ENCODE measurements around the gene FHIT.
A peak's percentile ranks its signal among the peaks of the same experiment; 100 is the strongest.
"Not testable (repeated sequence)": the region's sequence is repeated elsewhere in the genome, so short reads cannot be mapped to it uniquely, and the experiment has no call there.

Gene FHIT

DNA sequence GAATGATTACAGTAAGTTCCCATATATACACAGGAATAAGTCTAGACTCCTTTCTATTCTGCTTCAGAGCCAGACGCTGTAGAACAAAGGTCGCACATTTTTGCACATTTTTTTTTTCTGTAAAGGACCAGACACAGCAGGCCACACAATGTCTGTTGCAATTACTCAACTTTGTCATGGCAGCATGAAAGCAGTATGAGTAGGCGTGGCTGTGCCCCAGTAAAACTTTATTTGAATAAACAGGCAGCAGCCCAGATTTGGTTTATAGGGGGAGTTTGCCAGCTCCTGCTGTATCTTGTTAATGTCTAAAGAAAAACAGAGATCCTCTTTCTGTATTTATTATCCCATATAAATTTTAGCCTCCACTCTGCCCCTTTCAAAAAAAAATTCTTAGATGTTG is 708.3 kb downstream of the FHIT start:
- no peak for DNase-seq

DNA sequence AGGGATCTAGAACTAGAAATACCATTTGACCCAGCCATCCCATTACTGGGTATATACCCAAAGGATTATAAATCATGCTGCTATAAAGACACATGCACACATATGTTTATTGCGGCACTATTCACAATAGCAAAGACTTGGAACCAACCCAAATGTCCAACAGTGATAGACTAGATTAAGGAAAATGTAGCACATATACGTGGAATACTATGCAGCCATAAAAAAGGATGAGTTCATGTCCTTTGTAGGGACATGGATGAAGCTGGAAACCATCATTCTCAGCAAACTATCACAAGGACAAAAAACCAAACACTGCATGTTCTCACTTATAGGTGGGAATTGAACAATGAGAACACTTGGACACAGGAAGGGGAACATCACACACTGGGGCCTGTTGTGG is 711.9 kb downstream of the FHIT start:
- not testable (repeated sequence) for DNase-seq

DNA sequence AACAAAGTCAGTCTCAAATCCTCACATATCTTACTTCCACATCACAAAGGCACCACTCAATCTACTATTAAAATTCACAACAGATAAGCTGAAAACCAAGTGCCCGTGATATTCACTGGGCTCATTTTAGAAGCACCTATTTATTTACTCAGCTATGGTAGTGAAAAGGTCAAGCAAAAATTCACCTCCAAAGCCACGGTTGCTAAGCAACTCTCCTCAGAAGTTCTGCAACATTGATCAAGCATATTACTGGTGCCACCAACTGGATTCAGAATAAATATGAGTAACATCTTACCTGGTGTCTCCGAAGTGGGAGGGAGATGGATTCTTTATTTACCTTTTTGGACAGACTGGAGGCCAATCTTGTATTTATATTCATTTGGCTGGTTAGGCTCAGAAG is 714.8 kb downstream of the FHIT start:
- peak; percentile 95 for DNase-seq

DNA sequence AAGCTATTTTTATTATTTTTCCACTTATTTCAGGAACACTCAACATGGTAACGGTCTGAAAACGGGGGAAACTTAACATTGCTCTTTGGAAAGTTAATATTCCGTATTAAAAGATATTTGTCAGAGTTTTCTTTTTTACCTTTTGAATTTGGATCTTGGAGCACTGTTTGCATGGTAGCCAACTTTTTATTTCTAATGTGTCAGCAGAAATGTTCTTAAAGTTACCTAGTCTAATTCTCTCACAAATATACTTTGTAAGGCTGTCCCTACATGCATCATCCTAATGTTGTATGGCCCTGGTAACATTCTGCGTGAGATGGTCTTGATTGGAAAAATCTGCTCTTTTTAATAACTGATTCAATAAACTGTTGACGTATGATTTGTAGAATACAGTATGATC is 719.5 kb downstream of the FHIT start:
- no peak for DNase-seq

DNA sequence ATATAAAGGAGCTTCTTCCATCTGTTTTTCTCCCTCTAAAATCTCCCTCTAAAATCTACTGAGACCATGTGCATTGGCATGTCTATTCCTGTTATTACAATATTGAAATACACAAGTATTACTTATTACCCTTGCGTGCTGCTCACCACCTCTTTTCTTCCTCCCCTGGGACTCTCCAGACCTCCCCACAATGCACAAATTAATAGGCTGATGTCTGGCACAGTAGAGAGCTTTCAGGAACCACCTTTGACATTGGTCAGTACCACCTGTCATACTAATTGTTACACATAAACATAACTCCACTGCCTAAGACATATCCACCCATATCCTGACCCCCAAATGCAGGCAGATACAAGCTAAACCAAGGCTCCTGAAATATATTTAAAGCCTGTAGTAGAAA is 722.6 kb downstream of the FHIT start:
- DNase-seq, result no peak

DNA sequence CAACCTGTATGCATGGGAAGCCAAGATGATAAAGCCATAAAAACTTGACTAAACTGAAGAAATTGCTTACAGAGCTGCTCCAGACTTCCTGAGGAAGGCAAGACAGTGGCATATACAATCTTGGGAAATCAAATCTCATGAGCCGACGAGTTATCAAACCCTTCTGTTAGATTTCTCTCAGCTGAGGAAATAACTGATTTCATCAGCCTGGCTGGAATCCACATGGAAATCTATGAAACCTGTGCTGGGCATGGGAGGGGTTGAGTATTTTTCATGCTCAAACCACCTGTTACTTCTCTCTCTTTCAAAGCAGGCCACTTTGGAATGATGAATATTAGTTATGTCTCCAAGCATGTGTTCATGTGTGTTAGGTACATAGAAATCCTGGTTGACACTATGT is 727.7 kb downstream of the FHIT start:
- DNase-seq, result no peak

DNA sequence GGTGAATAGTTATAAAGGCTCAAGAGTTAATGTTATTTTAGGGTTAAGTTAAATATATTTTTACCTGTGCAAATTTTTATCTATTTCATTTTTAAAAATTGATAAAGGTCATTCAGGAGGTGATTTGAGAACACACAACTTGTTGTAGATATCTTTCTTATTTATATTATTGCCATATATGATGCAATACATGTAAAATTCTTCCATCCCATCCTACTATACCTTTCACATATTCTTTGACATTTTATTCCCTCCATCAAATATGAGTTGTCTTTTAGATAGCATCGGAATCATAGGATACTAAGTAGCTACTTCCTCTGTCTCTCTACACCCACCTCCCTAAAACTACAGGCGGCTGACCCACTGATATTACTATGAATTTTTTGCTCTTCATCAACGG is 734.1 kb downstream of the FHIT start:
- DNase-seq, result no peak

DNA sequence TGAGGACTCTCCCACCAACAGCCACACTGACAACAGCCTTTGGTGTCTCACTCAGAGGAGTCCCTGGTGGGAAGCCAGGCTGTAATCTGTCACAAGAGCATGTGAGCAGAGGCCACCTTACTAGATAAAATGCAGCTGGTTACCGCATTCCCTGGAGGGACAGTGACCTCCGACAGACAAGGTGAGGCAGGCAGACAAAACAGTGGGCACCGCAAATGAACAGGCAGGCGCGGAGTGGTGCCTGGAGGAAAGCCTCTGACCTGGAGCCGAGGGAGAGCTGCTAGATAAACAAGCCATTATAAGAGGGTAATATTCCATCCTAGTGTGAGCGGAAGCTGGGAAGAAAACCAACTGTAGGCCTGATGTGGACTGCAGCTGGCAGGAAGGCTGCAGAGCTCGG is 736.4 kb downstream of the FHIT start:
- DNase-seq, result peak; percentile 90

DNA sequence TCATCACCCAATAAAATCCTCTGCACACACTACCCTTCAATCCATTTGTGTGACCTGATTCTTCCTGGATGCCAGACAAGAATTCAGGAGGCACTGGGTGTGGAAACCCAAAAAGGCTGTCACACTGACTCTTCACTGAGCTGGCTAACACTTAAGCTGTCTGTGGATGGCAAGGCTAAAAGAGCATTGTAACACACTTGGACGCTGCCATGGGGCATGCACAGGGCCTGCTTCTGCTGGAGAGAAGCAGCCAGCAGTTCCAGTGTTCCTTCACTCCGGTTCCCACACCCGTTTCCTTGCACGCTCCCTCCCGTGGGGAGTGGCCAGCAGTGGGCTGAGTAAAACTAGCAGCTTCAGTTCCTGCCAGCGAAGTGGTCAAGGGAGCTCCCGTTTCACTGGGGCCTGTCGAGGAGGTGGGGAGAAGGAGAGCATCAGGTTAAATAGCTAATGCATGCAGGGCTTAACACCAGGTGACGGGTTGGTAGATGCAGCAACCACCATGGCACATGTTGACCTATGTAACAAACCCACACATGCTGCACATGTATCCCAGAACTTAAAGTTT is 737.1 kb downstream of the FHIT start:
- DNase-seq, result peak; percentile 46

DNA sequence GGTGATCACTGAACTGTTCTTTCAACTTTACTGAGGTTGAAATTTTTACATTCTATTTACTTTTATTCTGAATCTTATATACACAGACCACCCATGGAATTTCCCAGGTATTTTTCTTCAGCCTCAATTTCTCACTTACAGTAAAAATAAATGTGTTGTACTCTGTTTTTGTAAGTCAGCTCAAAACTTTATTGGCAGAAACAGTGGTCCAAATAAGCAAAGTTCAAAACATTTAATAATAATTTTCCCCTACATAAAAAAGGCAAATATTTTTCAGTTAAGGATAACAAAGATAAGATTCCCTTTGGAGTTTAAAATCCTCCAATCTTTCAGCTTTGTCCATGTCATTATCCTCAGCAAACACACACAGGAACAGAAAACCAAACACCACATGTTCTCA is 738.0 kb downstream of the FHIT start:
- DNase-seq, result no peak

DNA sequence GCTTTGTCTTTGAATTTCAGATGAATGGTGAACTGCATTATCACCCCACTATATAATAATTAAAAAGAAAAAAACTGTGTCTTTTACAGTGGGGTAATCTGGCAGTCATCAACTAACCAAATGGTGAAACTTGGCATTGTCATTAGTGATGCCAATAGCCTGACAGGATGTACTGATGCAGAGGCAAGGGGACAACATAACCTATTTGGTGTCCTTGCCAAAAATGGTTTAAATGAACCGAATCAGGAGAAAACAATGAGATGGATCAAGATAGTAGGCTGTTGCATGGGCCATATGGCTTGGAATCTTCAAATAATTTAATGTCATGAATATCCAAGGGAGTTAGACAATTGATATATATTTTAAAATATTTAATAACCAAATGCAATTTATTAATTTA is 738.7 kb downstream of the FHIT start:
- no peak for DNase-seq

DNA sequence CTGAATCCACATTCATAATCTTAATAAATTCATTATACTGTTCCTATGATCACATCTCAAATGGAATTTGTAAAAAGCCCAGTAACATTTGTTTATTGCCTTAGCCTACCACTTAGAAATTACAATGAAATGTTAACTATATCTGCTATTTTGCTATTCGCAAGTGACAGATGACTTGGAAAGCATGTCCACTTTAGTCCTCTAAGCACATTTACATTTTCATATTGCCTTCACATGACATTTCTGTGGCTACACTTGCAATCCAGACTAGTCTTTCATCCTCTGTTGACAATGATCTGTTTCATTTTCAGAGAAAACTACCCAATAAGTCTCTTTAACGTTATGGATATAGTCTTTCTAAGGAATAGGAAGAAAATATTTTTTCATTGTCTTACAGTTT is 741.8 kb downstream of the FHIT start:
- no peak for DNase-seq

DNA sequence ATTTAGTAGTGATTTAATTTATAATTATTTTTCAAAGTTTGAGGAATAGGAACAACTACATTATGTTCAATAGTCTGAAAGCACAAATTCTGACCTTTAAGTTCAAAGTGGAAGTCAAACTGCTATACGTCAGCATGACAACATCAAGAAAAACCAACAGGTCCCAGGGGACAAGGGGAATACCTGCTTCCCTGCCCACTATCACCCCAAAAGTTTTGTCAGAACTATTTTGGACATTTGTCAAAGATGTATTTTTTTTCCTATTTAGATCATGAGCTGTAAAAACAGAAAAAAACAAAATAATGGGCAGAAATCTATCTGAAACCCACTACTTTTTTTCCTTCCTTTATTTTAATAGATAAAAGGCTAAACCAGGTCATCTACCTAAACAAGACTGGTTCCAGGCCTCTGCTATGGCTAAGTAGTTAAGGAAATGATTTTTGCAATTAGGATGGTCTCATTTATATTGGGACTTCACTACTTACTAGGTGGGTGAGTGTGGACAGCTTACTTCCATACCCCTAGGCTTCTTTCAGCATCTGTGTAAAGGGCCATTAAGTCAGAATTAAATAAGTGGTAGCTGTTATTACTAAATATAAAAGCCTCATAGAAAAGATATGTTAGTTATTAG is 746.3 kb downstream of the FHIT start:
- DNase-seq, result no peak

DNA sequence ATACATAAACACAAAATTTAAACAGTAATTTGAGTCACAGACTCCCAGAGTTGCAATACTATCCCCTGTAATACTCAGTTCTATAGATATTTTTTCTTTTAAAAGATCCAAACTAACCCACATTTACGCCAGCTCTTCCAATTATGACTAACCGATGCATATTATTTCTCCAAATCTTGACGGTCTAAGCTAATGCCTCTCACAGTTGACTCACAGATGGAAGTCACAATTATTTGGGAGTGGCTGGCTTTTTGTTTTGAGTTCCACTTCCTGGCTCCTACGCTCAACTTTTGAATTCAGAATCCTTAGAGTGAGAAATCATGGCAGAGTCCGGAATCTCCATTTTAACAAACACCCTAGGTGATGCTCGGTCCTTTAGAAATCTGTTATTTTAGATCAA is 749.9 kb downstream of the FHIT start:
- DNase-seq, result no peak

DNA sequence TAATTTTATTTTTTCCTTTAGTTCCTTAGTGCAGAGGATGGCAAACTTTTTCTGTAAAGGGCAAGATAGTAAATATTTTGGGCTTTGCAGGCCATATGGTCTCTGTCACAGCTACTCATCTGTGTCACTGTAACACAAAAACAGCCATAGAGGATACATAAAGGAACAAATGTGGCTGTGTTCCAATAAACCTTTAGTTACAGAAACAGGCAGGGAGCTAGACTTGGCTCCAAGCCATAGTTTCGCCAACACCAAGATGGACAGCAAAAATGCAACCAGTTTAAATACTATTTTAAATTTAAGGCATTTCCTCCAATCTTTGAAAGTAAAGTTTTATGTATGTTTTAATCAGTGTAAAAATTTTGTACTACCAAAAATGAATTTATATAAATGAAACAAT is 753.4 kb downstream of the FHIT start:
- DNase-seq, result peak; percentile 87

DNA sequence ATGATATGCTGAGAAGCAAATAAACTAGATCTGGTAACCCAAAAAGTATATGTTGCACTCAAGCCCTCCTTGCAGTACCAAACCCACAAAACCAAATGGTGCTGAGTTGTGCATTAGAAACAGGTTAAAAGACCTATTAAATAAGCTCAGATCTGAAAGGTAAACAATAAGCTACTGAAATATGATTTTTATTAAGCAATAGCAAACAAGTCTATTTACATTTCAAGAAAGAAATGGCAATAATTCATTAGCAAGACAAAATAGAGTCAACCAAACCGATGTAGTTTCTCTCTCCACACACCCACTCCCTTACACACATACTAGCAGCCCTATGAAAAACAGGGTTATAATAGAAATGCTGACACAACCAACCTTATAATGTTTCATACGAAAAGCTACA is 760.3 kb downstream of the FHIT start:
- DNase-seq, result no peak

DNA sequence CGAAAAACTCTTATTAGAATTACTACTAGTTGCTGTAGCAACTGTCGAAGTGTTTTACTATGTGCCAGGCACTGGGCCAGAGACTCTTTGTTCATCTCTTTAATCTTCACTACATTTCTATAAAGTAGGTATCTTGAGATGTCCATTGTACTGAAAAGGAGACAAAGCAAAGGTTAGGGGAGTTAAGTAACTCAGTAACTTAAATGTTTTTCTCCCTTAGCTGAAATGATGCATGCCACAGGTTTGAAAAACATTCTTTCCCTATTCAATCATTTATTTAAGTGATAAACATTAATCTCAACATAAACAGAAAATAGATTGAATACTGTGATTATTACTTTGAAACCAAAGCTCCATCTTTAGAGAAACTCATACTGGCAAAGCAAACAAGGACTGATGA is 776.2 kb downstream of the FHIT start:
- no peak for DNase-seq

DNA sequence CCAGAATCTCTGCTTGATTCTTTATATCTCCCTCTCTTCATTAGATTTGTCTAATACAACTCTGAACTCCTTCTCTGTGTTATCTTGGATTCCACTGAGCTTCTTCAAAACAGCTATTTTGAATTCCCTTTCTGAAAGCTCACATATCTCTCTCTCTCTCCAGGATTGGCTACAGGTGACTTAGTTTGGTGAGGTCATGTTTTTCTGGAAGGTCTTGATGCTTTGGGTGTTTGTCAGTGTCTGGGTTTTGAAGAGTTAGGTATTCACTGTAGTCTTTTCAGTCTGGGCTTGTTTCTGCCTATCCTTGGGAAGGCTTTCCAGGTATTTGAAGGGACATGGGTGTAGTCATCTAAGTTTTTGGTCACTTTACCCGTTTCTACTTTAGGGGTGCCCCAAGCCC is 781.8 kb downstream of the FHIT start:
- no peak for DNase-seq

DNA sequence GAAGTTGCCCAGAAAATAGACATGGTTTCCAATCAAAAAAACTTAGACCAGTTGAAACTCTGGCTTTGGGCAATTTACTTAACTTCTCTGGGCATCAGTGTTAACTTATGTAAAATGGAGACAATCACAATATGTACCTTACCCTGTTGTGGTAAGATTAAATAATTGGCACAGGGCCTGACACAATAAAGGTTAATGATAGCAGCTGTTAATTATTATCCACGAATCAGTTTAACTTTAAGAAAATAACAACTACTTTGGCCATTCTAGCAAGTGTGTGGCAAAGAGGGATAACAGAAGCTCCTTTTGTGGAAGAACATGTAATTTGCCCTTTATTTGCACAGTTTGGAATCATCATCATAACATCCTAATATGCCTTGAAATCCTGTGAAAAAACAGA is 787.6 kb downstream of the FHIT start:
- DNase-seq, result no peak

DNA sequence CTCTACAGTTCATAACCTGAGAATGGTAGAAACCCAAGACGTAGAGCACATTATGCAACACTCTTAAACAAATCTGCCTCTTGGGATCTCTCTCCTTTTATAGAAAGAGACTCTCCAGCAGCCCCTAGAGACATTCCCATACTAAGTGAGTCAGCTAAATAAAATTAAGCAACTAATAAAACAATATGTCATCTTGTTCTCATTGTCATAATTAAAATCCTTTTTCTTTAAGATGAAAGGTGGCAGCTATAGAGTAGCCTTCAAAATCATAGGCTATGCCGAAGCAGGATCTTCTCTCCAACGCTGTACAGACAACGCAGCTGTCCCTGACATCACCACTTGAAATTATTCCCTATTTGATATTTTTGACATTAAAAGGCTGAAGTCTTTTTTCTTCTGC is 790.0 kb downstream of the FHIT start:
- no peak for DNase-seq

DNA sequence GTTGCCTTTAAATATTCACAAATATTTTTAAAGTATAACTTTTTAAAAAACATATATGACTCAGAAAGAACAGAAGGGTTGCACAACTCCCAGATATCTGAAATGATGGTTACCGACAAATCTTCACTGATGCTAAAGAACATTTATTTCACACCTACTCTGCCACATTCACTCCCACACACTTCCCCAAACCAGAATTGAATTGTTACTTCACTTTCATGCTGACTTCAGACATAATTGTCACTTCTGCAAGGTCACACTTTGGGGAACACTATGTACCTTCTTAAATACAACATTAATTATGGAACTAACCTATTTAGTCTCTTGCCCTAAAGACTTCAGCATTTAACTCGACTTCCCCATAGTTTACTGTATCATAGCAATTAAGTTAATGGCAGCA is 795.1 kb downstream of the FHIT start:
- no peak for DNase-seq

DNA sequence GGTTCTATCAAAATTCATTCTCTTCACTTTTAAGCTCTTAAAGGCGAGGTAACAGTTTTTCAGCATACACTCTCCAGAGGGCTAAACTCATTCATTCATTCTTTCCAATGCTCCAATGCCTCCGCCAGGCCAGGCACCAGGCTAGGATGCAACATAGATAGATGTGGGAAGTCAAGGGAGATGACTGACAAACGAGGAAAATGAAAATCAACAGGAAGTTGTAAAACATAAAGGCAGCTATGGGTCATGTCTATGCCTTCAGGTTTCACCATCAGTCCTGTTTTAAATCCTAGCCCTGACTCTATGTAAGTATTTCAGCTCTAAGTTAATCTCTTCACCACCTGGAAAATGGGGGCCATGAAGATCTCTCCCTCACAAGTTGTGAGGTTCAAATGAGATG is 797.9 kb downstream of the FHIT start:
- DNase-seq, result no peak

DNA sequence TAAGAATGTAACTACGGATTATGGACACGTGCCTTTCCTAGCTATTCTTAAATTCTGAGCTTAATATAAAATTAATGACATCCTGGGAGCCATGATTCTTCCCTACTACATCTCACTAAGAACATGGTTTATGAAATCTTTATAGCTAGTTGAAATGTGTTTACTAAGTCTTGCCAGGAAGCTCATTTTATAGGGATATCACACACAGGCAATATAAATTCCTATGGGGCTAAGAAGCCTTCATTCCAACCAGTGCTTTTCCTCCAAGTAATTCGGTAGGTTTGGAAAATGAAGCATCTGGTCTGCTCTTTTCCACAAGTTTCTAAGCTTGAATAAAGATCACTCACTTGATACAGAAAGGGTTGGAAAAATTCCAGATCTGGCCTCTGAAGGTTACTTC is 802.6 kb downstream of the FHIT start:
- DNase-seq, result no peak

DNA sequence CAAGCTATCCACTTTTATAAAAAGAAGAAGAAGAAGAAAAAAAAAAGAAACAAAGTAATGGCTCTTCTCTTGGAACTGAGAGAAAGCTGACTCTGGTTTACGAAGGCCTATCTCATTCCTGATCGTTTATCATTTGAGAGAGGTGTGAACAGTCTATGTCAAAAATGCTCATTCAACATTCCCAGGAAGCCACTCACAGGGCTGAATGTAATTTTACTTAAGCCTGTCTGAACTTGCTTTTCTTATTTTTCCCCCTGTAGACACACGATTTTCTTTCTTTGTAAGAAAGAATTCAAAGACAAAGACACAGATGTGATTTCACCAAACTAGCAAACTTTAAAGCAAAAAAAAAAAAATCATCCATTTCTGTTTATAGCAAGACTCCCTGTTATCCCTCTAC is 805.8 kb downstream of the FHIT start:
- DNase-seq, result no peak

DNA sequence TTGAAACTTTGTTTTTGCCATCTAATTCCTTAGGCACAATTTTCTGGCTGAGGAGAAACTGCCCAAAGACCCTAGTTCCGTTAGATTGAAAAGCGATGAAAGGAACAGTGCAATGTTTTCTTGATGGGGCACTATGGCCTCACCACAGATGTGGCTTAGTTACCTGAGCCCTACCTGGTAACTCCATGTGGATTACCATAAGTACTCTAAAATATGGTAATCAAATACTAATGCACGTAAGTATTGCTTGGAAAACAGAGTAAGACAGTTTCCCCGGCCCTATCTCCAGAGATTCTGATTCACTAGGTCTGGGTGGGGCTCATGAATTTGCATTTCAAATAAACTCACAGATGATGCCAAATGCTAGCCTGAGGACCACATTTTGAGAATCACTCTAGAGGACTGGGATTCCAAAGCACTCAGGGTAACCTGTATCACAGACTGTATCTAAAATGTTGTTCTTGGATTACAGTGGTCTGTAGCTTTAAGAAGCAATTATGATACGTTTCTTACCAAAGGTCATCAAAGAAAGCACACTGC is 806.3 kb downstream of the FHIT start:
- DNase-seq, result no peak

All from NCI-H146 (cell line).